HepG2 (cell line): ENCODE data around the gene ALG9. TPM values are rescaled to one million over a fixed set of nuclear protein-coding genes. Genes with fewer than 3 reads are reported as not detected.

ENCODE experiments used
- ATAC-seq: fragments of 200-7000 bp; cut with Tn5 transposase; 3 replicates; pipeline ENCODE4 v1.9.1; 2020; ENCODE audit warnings: mild to moderate bottlenecking, moderate library complexity
- BruUV-seq: library from RNA; stranded (reverse); fragments of 400-500 nt; replicated peaks from 2 replicates; lab custom pipeline; 2021; lab: Mats Ljungman, UMichigan
- CTCF ChIA-PET: fragments of 300-600 bp; formaldehyde crosslinking; extraction: SDS; loops from one replicate; lab custom pipeline; 2021; ENCODE audit warnings: low total read pairs, inconsistent platforms, low intra/inter-chr PET ratio; lab: Yijun Ruan, JAX
- POLR2A ChIA-PET: fragments of 350-600 bp; sonication (Branson Sonifier 250); formaldehyde crosslinking; loops from one replicate; lab custom pipeline; 2020; ENCODE audit warnings: antibody characterized with exemption, inconsistent platforms; lab: Yijun Ruan, JAX
- DNase-seq: peaks from one replicate; pipeline ENCODE4 v3.0.0-alpha.2; 2015; ENCODE audit warnings: low spot score
- FAIRE-seq: peaks from 3 replicates; lab custom pipeline; 2011; peaks lifted over from hg19 to GRCh38; lab: Jason Lieb, UNC
- H2AFZ ChIP-seq: one replicate; pipeline ENCODE4 v1.6.1; 2011; ENCODE audit warnings: low read length, inconsistent platforms
- H3K27ac ChIP-seq: fragments of 300-600 bp; 3 replicates; pipeline ENCODE4 v1.8.0; 2011; ENCODE audit warnings: mixed run types, mild to moderate bottlenecking, mixed read lengths, low read length, inconsistent platforms; ENCODE audit not compliant: insufficient read depth; ENCODE audit errors: extremely low read length
- H3K27me3 ChIP-seq, 2 experiments: fragments of 200-600 bp in 1 of 2; 2 replicates in 1 of 2; 3 replicates in 1 of 2; pipeline versions ENCODE4 v1.6.0 to v1.8.0; 2011; ENCODE audit warnings: low read length in 2 of 2, mild to moderate bottlenecking in 2 of 2, moderate library complexity in 2 of 2, inconsistent platforms in 1 of 2; ENCODE audit not compliant: insufficient read depth in 2 of 2, control insufficient read depth in 1 of 2
- H3K36me3 ChIP-seq, 2 experiments: fragments of 200-600 bp in 1 of 2; replicated peaks in 1 of 2; 2 replicates in 1 of 2; 3 replicates in 1 of 2; pipeline versions ENCODE4 v1.5.1 to v1.8.0; 2011; ENCODE audit warnings: low read length in 2 of 2, inconsistent platforms in 1 of 2; ENCODE audit not compliant: insufficient read depth in 2 of 2, control insufficient read depth in 1 of 2
- H3K4me1 ChIP-seq: 2 replicates; pipeline ENCODE4 v1.5.1; 2012; ENCODE audit warnings: low read length, inconsistent platforms; ENCODE audit not compliant: insufficient read depth
- H3K4me2 ChIP-seq: 2 replicates; pipeline ENCODE4 v1.6.0; 2011; ENCODE audit warnings: low read depth, low read length, inconsistent platforms
- H3K4me3 ChIP-seq, 3 experiments: fragments of 200-600 bp in 1 of 3; sonication (generic), shearing (Covaris generic) in 1 of 3; replicated peaks in 1 of 3; 2 replicates each; pipeline ENCODE4 v1.5.1; 2011 to 2016; ENCODE audit warnings: low read length in 3 of 3, inconsistent platforms in 2 of 3, low read depth in 2 of 3, mild to moderate bottlenecking in 2 of 3, control low read depth in 1 of 3, mixed read lengths in 1 of 3; ENCODE audit not compliant: insufficient read depth in 1 of 3
- H3K79me2 ChIP-seq: one replicate; pipeline ENCODE4 v1.6.1; 2011; ENCODE audit warnings: low read length, inconsistent platforms; ENCODE audit not compliant: insufficient read depth
- H3K9ac ChIP-seq: 2 replicates; pipeline ENCODE4 v1.6.0; 2011; ENCODE audit warnings: mild to moderate bottlenecking, low read depth, low read length, inconsistent platforms; ENCODE audit not compliant: insufficient read depth
- H3K9me3 ChIP-seq: 2 replicates; pipeline ENCODE4 v1.5.1; 2012; ENCODE audit warnings: mild to moderate bottlenecking, low read length
- H4K20me1 ChIP-seq: 2 replicates; pipeline ENCODE4 v1.6.0; 2011; ENCODE audit warnings: inconsistent platforms, mild to moderate bottlenecking, low read length, moderate library complexity; ENCODE audit not compliant: insufficient read depth
- ARID2 ChIP-seq: sonication (generic); formaldehyde crosslinking; IDR thresholded peaks from 2 replicates; pipeline ENCODE4 v1.8.1; 2022; ENCODE audit warnings: mild to moderate bottlenecking, missing genetic modification reagents, borderline replicate concordance
- KLF13 ChIP-seq: sonication (generic); formaldehyde crosslinking; IDR thresholded peaks from 2 replicates; pipeline ENCODE4 v1.4.0; 2020; ENCODE audit warnings: mild to moderate bottlenecking, missing genetic modification reagents
- TAF1 ChIP-seq: sonication (generic); formaldehyde crosslinking; IDR thresholded peaks from 2 replicates; pipeline ENCODE4 v1.4.0; 2020; ENCODE audit warnings: missing genetic modification reagents
- TEAD3 ChIP-seq: optimal IDR thresholded peaks from 2 replicates; pipeline ENCODE3; 2016; ENCODE audit warnings: borderline replicate concordance
- ZC3H4 ChIP-seq: sonication (generic); formaldehyde crosslinking; IDR thresholded peaks from 2 replicates; pipeline ENCODE4 v1.4.0; 2020; ENCODE audit warnings: missing genetic modification reagents, borderline replicate concordance
- ZNF160 ChIP-seq: sonication (generic); formaldehyde crosslinking; IDR thresholded peaks from 2 replicates; pipeline ENCODE4 v1.8.0; 2022; ENCODE audit warnings: mild to moderate bottlenecking, inconsistent platforms, missing genetic modification reagents
- ZNF232 ChIP-seq: sonication (generic); formaldehyde crosslinking; IDR thresholded peaks from 2 replicates; pipeline ENCODE4 v1.4.0; 2020; ENCODE audit warnings: missing genetic modification reagents, borderline replicate concordance
- ZNF512B ChIP-seq: sonication (generic); formaldehyde crosslinking; IDR thresholded peaks from 2 replicates; pipeline ENCODE4 v1.5.1; 2020; ENCODE audit warnings: missing genetic modification reagents, mild to moderate bottlenecking, borderline replicate concordance
- ZNF549 ChIP-seq: sonication (generic); formaldehyde crosslinking; IDR thresholded peaks from 2 replicates; pipeline ENCODE4 v1.5.0; 2020; ENCODE audit warnings: missing genetic modification reagents
- ZNF558 ChIP-seq: sonication (generic); formaldehyde crosslinking; IDR thresholded peaks from 2 replicates; pipeline ENCODE4 v1.9.0; 2022; ENCODE audit warnings: mild to moderate bottlenecking, missing genetic modification reagents, borderline replicate concordance
- WGBS: methylation state at CpG from one replicate; pipeline ENCODE4 v1.1.6; 2017; ENCODE audit warnings: low lambda C conversion rate; 5-methylcytosine and 5-hydroxymethylcytosine counted together
- in situ Hi-C: cut with HindIII; loops from 2 replicates; pipeline ENCODE4 v1.10.0; 2017; ENCODE audit warnings: low pct_unique_long_range_greater_than_20kb; ENCODE audit not compliant: extremely low pct_ligation_motif_present
- intact Hi-C: fragments of 100-400 bp; cut with micrococcal nuclease; formaldehyde crosslinking; loops from one replicate; pipeline ENCODE4 v1.10.0; 2022; ENCODE audit not compliant: unreplicated experiment
- polyA plus RNA-seq, 8 experiments: library from polyadenylated mRNA; depleted of rRNA in 3 of 8; stranded (reverse) in 7 of 8; unstranded in 1 of 8; fragments of >200 nt; fragmentation: Illumina TruSeq in 4 of 8; extraction: Trizol in 4 of 8; gene quantifications; 2 replicates each; pipeline versions ENCODE4 v1.2.1 to v1.2.3, GENCODE V29; 2011 to 2016; ENCODE audit warnings: low read depth in 4 of 8, missing spikeins in 1 of 8, mixed read lengths in 1 of 8; ENCODE audit not compliant: insufficient read depth in 1 of 8
- total RNA-seq, 5 experiments: library from RNA; depleted of rRNA; stranded (reverse); fragments of >200 nt; fragmentation: Illumina TruSeq; extraction: Trizol; gene quantifications; 2 replicates each; pipeline ENCODE4 v1.2.3, GENCODE V29; 2016; ENCODE audit warnings: low read depth in 1 of 5

Gene ALG9
- total and polyA plus RNA-seq, 2 of the 13 experiments (the other 11 are each of a cell fraction or from before 2014, with no cell fraction given), result 39.4 to 40.6 TPM

- Histone ChIP-seq H3K9me3 (no peaks in the 10 kb centered on the region), H3K4me2 (no peak overlapping the region), H3K27ac (no peak overlapping the region), H3K36me3 (peaks cover 11 to 82% of the 10 kb centered on the region in 2 experiments), H3K4me3 (no peak overlapping the region), H3K4me1 (no peaks in the 10 kb centered on the region), H3K9ac (no peak overlapping the region), H4K20me1 (no peaks in the 10 kb centered on the region), H3K27me3 (no peaks in the 10 kb centered on the region), H2AFZ (no peak overlapping the region), H3K79me2 (no peaks in the 10 kb centered on the region)
- TF ChIP-seq ZNF232 (CRISPR knock-in tag), result no peak
- TF ChIP-seq TEAD3 (CRISPR knock-in tag), result no peak
- TF ChIP-seq ARID2 (CRISPR knock-in tag), result no peak
- TF ChIP-seq ZNF512B (CRISPR knock-in tag), result no peak
- no peak for TF ChIP-seq ZC3H4 (CRISPR knock-in tag)
- TF ChIP-seq ZNF160 (CRISPR knock-in tag), result no peak
- TF ChIP-seq ZNF558 (CRISPR knock-in tag), result no peak
- no peak for TF ChIP-seq TAF1 (CRISPR knock-in tag)
- TF ChIP-seq KLF13 (CRISPR knock-in tag), result no peak
- no peak for TF ChIP-seq ZNF549 (CRISPR knock-in tag)
- CTCF ChIA-PET, result no interaction called here
- in situ Hi-C loops (no loop called here), intact Hi-C loops (no loop called here)
- no peak for FAIRE-seq
- BruUV-seq, result no TSS peak
- DNase-seq, result no peak
- POLR2A ChIA-PET, result no interaction called here
- ATAC-seq, result no peak
- 95% methylated on average over 6 of the region's 6 CpGs for WGBS
Measured at GRCh38 chr11:111745719-111746504, 125.5 kb downstream of the ALG9 start.
